Left ventricle myocardium inferior (tissue), 1 donor: Measurements from ENCODE around the gene GET4. TPM values are rescaled to one million over a fixed set of nuclear protein-coding genes. Genes with fewer than 3 reads are reported as not detected.

Experiments used
- DNase-seq: peaks from one replicate; pipeline ENCODE4 v3.0.0-alpha.2; 2020
- H3K27ac ChIP-seq: fragments of 200-600 bp; replicated peaks from 2 replicates; pipeline ENCODE4 v1.8.0; 2021
- H3K27me3 ChIP-seq: fragments of 200-600 bp; 2 replicates; pipeline ENCODE4 v1.8.0; 2021; ENCODE audit warnings: low read depth
- H3K36me3 ChIP-seq: fragments of 200-600 bp; 2 replicates; pipeline ENCODE4 v1.8.0; 2021
- H3K4me1 ChIP-seq: fragments of 200-600 bp; 2 replicates; pipeline ENCODE4 v1.8.0; 2021
- H3K4me3 ChIP-seq: fragments of 200-600 bp; 2 replicates; pipeline ENCODE4 v1.8.0; 2021; ENCODE audit warnings: mild to moderate bottlenecking, moderate library complexity
- H3K9me3 ChIP-seq: fragments of 200-600 bp; replicated peaks from 2 replicates; pipeline ENCODE4 v1.8.0; 2021
- intact Hi-C: fragments of 100-400 bp; cut with micrococcal nuclease; formaldehyde crosslinking; loops from one replicate; pipeline ENCODE4 v1.11.0; 2022
- total RNA-seq: library from RNA; stranded (reverse); fragmentation: NEBNext Ultra II Directional; extraction: Animal tissue kit (Norgen Biotek cat#: 25700); gene quantifications from one replicate; pipeline ENCODE4 v1.2.1, GENCODE V29; 2021
- TF ChIP-seq, protein P1 (sequence below): fragments of 200-600 bp; IDR thresholded peaks from 2 replicates; pipeline ENCODE4 v1.8.0; 2021; ENCODE audit warnings: antibody characterized with exemption, mild to moderate bottlenecking, borderline replicate concordance
- donor health status: DM: no; HTN: yes; CAD: no; lungs with severe emphysema.

The GET4 gene
- total RNA-seq, 1 donor from 2014 or later = 22.9 TPM

DNA sequence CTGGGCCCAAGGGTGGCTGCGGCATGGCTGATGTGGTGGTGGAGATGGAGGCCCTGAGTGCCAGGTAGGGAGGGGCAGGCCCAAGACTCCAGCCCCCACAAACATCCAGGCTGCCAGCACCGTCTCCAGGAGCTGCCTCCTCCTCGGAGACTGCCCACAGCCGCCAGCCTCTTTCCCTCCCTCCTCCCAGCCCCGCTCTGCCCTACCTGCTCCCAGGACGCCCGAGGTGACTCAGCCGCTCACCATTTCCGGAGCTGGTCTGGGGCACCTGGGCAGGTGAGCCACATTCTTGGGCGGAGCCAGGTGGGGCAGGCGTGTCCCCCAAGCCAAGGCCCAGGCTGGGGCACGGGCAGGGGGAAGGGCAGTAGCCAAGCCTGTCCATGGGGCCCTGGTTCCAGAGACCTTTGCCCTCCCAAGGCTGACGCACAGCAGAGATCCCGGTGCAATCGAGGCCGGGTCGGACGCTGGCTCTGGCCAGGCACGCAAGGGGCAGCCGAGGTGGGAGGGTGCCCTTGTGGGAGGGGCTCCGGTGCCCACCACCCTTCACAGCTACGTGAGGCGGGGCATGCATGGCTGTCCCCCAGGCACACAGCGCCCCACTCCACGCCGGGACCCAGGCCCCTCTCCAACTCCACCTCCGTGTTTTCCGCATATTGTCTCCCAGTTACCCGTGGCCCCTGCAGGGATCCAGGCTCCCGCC is 69.4 kb downstream of the GET4 start:
- no peaks in the 10 kb centered on the region for H3K4me1 ChIP-seq
- H3K4me3 ChIP-seq = no peak overlapping the region
- no peak for DNase-seq
- H3K27me3 ChIP-seq = peaks cover 37% of the 10 kb centered on the region
- no peaks in the 10 kb centered on the region for H3K36me3 ChIP-seq
- no peak overlapping the region for H3K27ac ChIP-seq
- intact Hi-C loops = no loop called here
- TF ChIP-seq, protein P1, sequence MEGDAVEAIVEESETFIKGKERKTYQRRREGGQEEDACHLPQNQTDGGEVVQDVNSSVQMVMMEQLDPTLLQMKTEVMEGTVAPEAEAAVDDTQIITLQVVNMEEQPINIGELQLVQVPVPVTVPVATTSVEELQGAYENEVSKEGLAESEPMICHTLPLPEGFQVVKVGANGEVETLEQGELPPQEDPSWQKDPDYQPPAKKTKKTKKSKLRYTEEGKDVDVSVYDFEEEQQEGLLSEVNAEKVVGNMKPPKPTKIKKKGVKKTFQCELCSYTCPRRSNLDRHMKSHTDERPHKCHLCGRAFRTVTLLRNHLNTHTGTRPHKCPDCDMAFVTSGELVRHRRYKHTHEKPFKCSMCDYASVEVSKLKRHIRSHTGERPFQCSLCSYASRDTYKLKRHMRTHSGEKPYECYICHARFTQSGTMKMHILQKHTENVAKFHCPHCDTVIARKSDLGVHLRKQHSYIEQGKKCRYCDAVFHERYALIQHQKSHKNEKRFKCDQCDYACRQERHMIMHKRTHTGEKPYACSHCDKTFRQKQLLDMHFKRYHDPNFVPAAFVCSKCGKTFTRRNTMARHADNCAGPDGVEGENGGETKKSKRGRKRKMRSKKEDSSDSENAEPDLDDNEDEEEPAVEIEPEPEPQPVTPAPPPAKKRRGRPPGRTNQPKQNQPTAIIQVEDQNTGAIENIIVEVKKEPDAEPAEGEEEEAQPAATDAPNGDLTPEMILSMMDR = no peak
- peaks cover 7% of the 10 kb centered on the region for H3K9me3 ChIP-seq

Other genes starting within 250 kb of the GET4 start
- gene DNAAF5, start 149.9 kb upstream of the GET4 start, total RNA-seq = 18.1 TPM
- gene PRKAR1B, start 149.3 kb upstream of the GET4 start, total RNA-seq = 14.2 TPM
- 183 TPM for gene SUN1, start 44.1 kb upstream of the GET4 start, total RNA-seq
- 8.4 TPM for gene ADAP1, start 78.1 kb downstream of the GET4 start, total RNA-seq
- 8.5 TPM for gene COX19, start 99.0 kb downstream of the GET4 start, total RNA-seq
- gene CYP2W1, start 106.6 kb downstream of the GET4 start, total RNA-seq = not detected
- gene GPR146, start 168.0 kb downstream of the GET4 start, total RNA-seq = 29.8 TPM
- 3.0 TPM for gene GPER1, start 211.6 kb downstream of the GET4 start, total RNA-seq